ENCODE measurements around the gene SLC6A1. TPM values are rescaled to one million over a fixed set of nuclear protein-coding genes. Genes with fewer than 3 reads are reported as not detected.

Gene SLC6A1
- total RNA-seq, 2 experiments from 2014 or later, result not detected

- Histone ChIP-seq H3K4me1 (ENCODE audit: insufficient read depth, low read length, poor library complexity, severe bottlenecking) (no peaks in the 10 kb centered on the region), H3K4me3 (ENCODE audit: low read depth, low read length, poor library complexity, severe bottlenecking) (no peak overlapping the region), H3K9me2 (ENCODE audit: insufficient read depth, low read length) (no peaks in the 10 kb centered on the region), H3K79me2 (ENCODE audit: insufficient read depth, low read depth, low read length) (no peaks in the 10 kb centered on the region), H3K9me3 (ENCODE audit: low read length) (no peaks in the 10 kb centered on the region), H3K36me3 (ENCODE audit: insufficient read depth, low read length) (no peaks in the 10 kb centered on the region), H3K27ac (ENCODE audit: low read depth, low read length, poor library complexity, severe bottlenecking) (no peak overlapping the region), H3K4me2 (ENCODE audit: low read length) (no peak overlapping the region), H2AFZ (ENCODE audit: low read length) (no peak overlapping the region), H4K20me1 (ENCODE audit: insufficient read depth, low read length) (no peaks in the 10 kb centered on the region)
- CTCF ChIA-PET (ENCODE audit: unreplicated experiment), result no interaction called here
- DNase-seq (ENCODE audit: low spot score), result no peak
- no TSS peak for BruUV-seq (replicated peaks)
- TF ChIP-seq EZH2phosphoT487 (IDR thresholded peaks at IDR 0.05; ENCODE audit: borderline replicate concordance, low read depth, low read length) (no peak), CTCF (conservative IDR thresholded peaks at IDR 0.05; ENCODE audit: low read length) (no peak)
- POLR2A ChIA-PET, result no interaction called here
- intact Hi-C loops (cut with micrococcal nuclease; ENCODE audit: unreplicated experiment), result no loop called here
Observed at GRCh38 chr3:10995871-10996270, 3.3 kb downstream of the SLC6A1 start.

GRCh38 chr3:10996345-10997013, 3.9 kb downstream of the SLC6A1 start:
- H4K20me1 ChIP-seq (ENCODE audit: insufficient read depth, low read length), result no peaks in the 10 kb centered on the region
- H3K27ac ChIP-seq (ENCODE audit: low read depth, low read length, poor library complexity, severe bottlenecking), result no peak overlapping the region
- H3K79me2 ChIP-seq (ENCODE audit: insufficient read depth, low read depth, low read length), result no peaks in the 10 kb centered on the region
- H3K4me1 ChIP-seq (ENCODE audit: insufficient read depth, low read length, poor library complexity, severe bottlenecking), result no peaks in the 10 kb centered on the region
- H3K4me2 ChIP-seq (ENCODE audit: low read length), result no peak overlapping the region
- H3K9me2 ChIP-seq (ENCODE audit: insufficient read depth, low read length), result no peaks in the 10 kb centered on the region
- TF ChIP-seq CTCF (conservative IDR thresholded peaks at IDR 0.05; ENCODE audit: low read length) (no peak), EZH2phosphoT487 (IDR thresholded peaks at IDR 0.05; ENCODE audit: borderline replicate concordance, low read depth, low read length) (no peak)
- CTCF ChIA-PET (ENCODE audit: unreplicated experiment), result no interaction called here
- no peaks in the 10 kb centered on the region for H3K9me3 ChIP-seq (ENCODE audit: low read length)
- no peaks in the 10 kb centered on the region for H3K36me3 ChIP-seq (ENCODE audit: insufficient read depth, low read length)
- intact Hi-C loops (cut with micrococcal nuclease; ENCODE audit: unreplicated experiment), result no loop called here
- POLR2A ChIA-PET, result interaction anchor here (0.6 kb wide), 1 partner anchor 240 kb away, joined by 3 read pairs; no protein-coding TSS in a partner anchor
- DNase-seq (ENCODE audit: low spot score), result no peak
- H3K4me3 ChIP-seq (ENCODE audit: low read depth, low read length, poor library complexity, severe bottlenecking), result no peak overlapping the region
- BruUV-seq (replicated peaks), result no TSS peak
- no peak overlapping the region for H2AFZ ChIP-seq (ENCODE audit: low read length)

DNA sequence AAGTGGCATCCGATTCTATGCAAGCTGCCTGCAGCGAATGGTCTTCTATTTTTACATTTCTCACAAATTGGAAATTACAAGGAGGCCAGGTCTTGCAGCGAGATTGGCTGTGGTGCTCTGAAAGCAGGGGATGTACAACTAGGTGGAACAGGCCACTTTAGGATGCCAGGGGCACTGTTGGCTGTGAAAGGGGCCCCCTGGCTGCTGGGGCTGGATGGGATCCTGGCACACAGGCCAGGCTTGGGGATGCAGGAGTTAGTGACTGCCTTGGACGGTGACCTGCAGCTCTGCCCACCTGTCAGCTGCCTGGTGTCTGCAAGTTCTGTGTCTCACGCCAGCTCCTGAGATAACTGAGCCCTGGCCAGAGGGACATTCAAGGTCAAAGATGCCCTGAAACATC, 4.6 kb downstream of the SLC6A1 start:
- no peaks in the 10 kb centered on the region for H3K9me3 ChIP-seq (ENCODE audit: low read length)
- H3K36me3 ChIP-seq (ENCODE audit: insufficient read depth, low read length), result no peaks in the 10 kb centered on the region
- H3K9me2 ChIP-seq (ENCODE audit: insufficient read depth, low read length), result no peaks in the 10 kb centered on the region
- no peak for DNase-seq (ENCODE audit: low spot score)
- no peak for TF ChIP-seq CTCF (conservative IDR thresholded peaks at IDR 0.05; ENCODE audit: low read length)
- no peak for TF ChIP-seq EZH2phosphoT487 (IDR thresholded peaks at IDR 0.05; ENCODE audit: borderline replicate concordance, low read depth, low read length)
- no TSS peak for BruUV-seq (replicated peaks)
- no peak overlapping the region for H3K4me2 ChIP-seq (ENCODE audit: low read length)
- H3K4me3 ChIP-seq (ENCODE audit: low read depth, low read length, poor library complexity, severe bottlenecking), result no peak overlapping the region
- ChIA-PET POLR2A (interaction anchor here (0.6 kb wide), 1 partner anchor 240 kb away, joined by 3 read pairs; no protein-coding TSS in a partner anchor), CTCF (ENCODE audit: unreplicated experiment) (no interaction called here)
- H2AFZ ChIP-seq (ENCODE audit: low read length), result no peak overlapping the region
- intact Hi-C loops (cut with micrococcal nuclease; ENCODE audit: unreplicated experiment), result no loop called here
- no peak overlapping the region for H3K27ac ChIP-seq (ENCODE audit: low read depth, low read length, poor library complexity, severe bottlenecking)
- no peaks in the 10 kb centered on the region for H3K4me1 ChIP-seq (ENCODE audit: insufficient read depth, low read length, poor library complexity, severe bottlenecking)
- H4K20me1 ChIP-seq (ENCODE audit: insufficient read depth, low read length), result no peaks in the 10 kb centered on the region
- H3K79me2 ChIP-seq (ENCODE audit: insufficient read depth, low read depth, low read length), result no peaks in the 10 kb centered on the region
